GM12891 (cell line): ENCODE data around the gene PIPOX.

Experiments
- POLR2A ChIP-seq: IDR thresholded peaks from 2 replicates; pipeline ENCODE4 v1.6.1; 2011; ENCODE audit warnings: low read depth, low read length, control low read depth
- POLR2AphosphoS5 ChIP-seq: IDR thresholded peaks from 2 replicates; pipeline ENCODE4 v1.6.1; 2011; ENCODE audit warnings: low read depth, low read length, control low read depth

GRCh38 chr17:29057361-29057760 is 14.4 kb downstream of the PIPOX start:
- TF ChIP-seq POLR2AphosphoS5 (no peak), POLR2A (no peak)
